ENCODE results near the gene RELA.
"Not testable (repeated sequence)": the region's sequence is repeated elsewhere in the genome, so short reads cannot be mapped to it uniquely, and the experiment has no call there.

RELA gene

GRCh38 chr11:65662799-65663638 lies at the start of gene RELA:
RELA (minus strand) TSS chr11:65662916; CDS start chr11:65662832, 84 bp downstream.
- POLR2A ChIA-PET: interaction anchor here (0.6 to 1.7 kb wide), 7 partner anchors 10 to 420 kb away, joined by 3 to 15 read pairs (median 3); partner anchors contain the start of genes RNASEH2C and SIPA1
- no peak for TF ChIP-seq CTCF (IDR thresholded peaks at IDR 0.05; ENCODE audit: control extremely low read depth, extremely low read depth, low read depth, missing control alignments)
- DNase-seq (ENCODE audit: extremely low spot score): peak; percentile 95
- CTCF ChIA-PET: interaction anchor here (1.0 to 3.5 kb wide), 9 partner anchors 9 to 360 kb away, joined by 3 to 9 read pairs (median 4); partner anchors contain the start of genes CCDC85B and SIPA1

GRCh38 chr11:65711785-65712632 lies 49.3 kb upstream of the RELA start, which contains the start of gene KAT5:
KAT5 (plus strand) TSS chr11:65712252; CDS start chr11:65712268, 16 bp downstream.
- CTCF ChIA-PET: interaction anchor here (0.7 to 3.6 kb wide), 48 partner anchors 9 to 570 kb away, joined by 3 to 50 read pairs (median 4); partner anchors contain the start of genes AP5B1, BANF1, CCDC85B and EIF1AD
- peak; percentile 96 for TF ChIP-seq CTCF (IDR thresholded peaks at IDR 0.05; ENCODE audit: control extremely low read depth, extremely low read depth, low read depth, missing control alignments)
- POLR2A ChIA-PET: interaction anchor here (0.7 to 2.2 kb wide), 6 partner anchors 9 to 289 kb away, joined by 3 to 18 read pairs (median 4); partner anchors contain the start of genes FIBP, MUS81, NEAT1 and RNASEH2C
- DNase-seq (ENCODE audit: extremely low spot score): peak; percentile 92

GRCh38 chr11:65710421-65710820 lies 47.7 kb upstream of the RELA start:
- POLR2A ChIA-PET: no interaction called here
- no peak for TF ChIP-seq CTCF (IDR thresholded peaks at IDR 0.05; ENCODE audit: control extremely low read depth, extremely low read depth, low read depth, missing control alignments)
- CTCF ChIA-PET: interaction anchor here (1.2 to 3.6 kb wide), 11 partner anchors 11 to 312 kb away, joined by 3 to 50 read pairs (median 11); partner anchors contain the start of genes AP5B1, RELA and RNASEH2C
- DNase-seq (ENCODE audit: extremely low spot score): no peak

- POLR2A ChIA-PET: no interaction called here
- CTCF ChIA-PET: interaction anchor here (0.9 to 1.0 kb wide), 2 partner anchors 70 to 103 kb away, joined by 3 to 4 read pairs; no protein-coding TSS in a partner anchor
- TF ChIP-seq CTCF (IDR thresholded peaks at IDR 0.05; ENCODE audit: control extremely low read depth, extremely low read depth, low read depth, missing control alignments): no peak
- DNase-seq (ENCODE audit: extremely low spot score): no peak
Observed at GRCh38 chr11:65709661-65710060, 46.9 kb upstream of the RELA start.

- POLR2A ChIA-PET: no interaction called here
- TF ChIP-seq CTCF (IDR thresholded peaks at IDR 0.05; ENCODE audit: control extremely low read depth, extremely low read depth, low read depth, missing control alignments): no peak
- CTCF ChIA-PET: interaction anchor here (1.0 to 3.7 kb wide), 2 partner anchors 104 to 176 kb away, joined by 3 to 14 read pairs; no protein-coding TSS in a partner anchor
- DNase-seq (ENCODE audit: extremely low spot score): no peak
Observed at GRCh38 chr11:65708451-65708850, 45.7 kb upstream of the RELA start.

GRCh38 chr11:65707002-65707401 lies 44.3 kb upstream of the RELA start:
- POLR2A ChIA-PET; DNase-seq (ENCODE audit: extremely low spot score): not testable (repeated sequence)
- CTCF ChIA-PET: interaction anchor here (0.7 to 3.7 kb wide), 9 partner anchors 12 to 338 kb away, joined by 3 to 20 read pairs (median 7); partner anchors contain the start of genes AP5B1, CCDC85B and RNASEH2C
